Neural progenitor cell (in vitro differentiated cells): ENCODE results near the gene BCAS3. TPM values are rescaled to one million over a fixed set of nuclear protein-coding genes. Genes with fewer than 3 reads are reported as not detected.
A peak's percentile ranks its signal among the peaks of the same experiment; 100 is the strongest.
"Not testable (repeated sequence)": the region's sequence is repeated elsewhere in the genome, so short reads cannot be mapped to it uniquely, and the experiment has no call there.

ENCODE experiments used
- DNase-seq: peaks from one replicate; pipeline ENCODE4 v3.0.0-alpha.2; 2016; ENCODE audit warnings: low spot score
- H2AFZ ChIP-seq: fragments of 200-600 bp; sonication (generic); replicated peaks from 2 replicates; pipeline ENCODE4 v1.6.1; 2016; ENCODE audit warnings: antibody characterized with exemption
- H3F3A ChIP-seq: fragments of 200-600 bp; sonication (generic); 2 replicates; pipeline ENCODE4 v1.6.1; 2016; ENCODE audit warnings: antibody characterized with exemption, low read depth
- H3K27ac ChIP-seq: fragments of 200-600 bp; sonication (generic); 2 replicates; pipeline ENCODE4 v1.5.1; 2016; ENCODE audit warnings: mild to moderate bottlenecking
- H3K27me3 ChIP-seq: fragments of 200-600 bp; sonication (generic); 2 replicates; pipeline ENCODE4 v1.6.1; 2016; ENCODE audit warnings: mild to moderate bottlenecking, moderate library complexity
- H3K36me3 ChIP-seq: fragments of 200-600 bp; sonication (generic); 2 replicates; pipeline ENCODE4 v1.5.1; 2016
- H3K4me1 ChIP-seq: fragments of 200-600 bp; sonication (generic); 2 replicates; pipeline ENCODE4 v1.6.1; 2016; ENCODE audit warnings: mixed run types
- H3K4me2 ChIP-seq: fragments of 200-600 bp; sonication (generic); 2 replicates; pipeline ENCODE4 v1.6.1; 2016
- H3K4me3 ChIP-seq: fragments of 200-600 bp; sonication (generic); 2 replicates; pipeline ENCODE4 v1.5.1; 2016
- H3K79me2 ChIP-seq: fragments of 200-600 bp; sonication (generic); 2 replicates; pipeline ENCODE4 v1.6.1; 2016; ENCODE audit warnings: low read depth
- H3K9ac ChIP-seq: fragments of 200-600 bp; sonication (generic); 2 replicates; pipeline ENCODE4 v1.6.1; 2016
- H3K9me3 ChIP-seq: fragments of 200-600 bp; sonication (generic); 2 replicates; pipeline ENCODE4 v1.5.1; 2016; ENCODE audit warnings: low read depth
- H4K20me1 ChIP-seq: fragments of 200-600 bp; sonication (generic); 2 replicates; pipeline ENCODE4 v1.6.1; 2016; ENCODE audit warnings: low read depth
- H3K27ac Mint-ChIP-seq: 3 replicates; pipeline ENCODE4 v1.8.0; 2021; ENCODE audit warnings: mixed read lengths
- H3K27me3 Mint-ChIP-seq: 2 replicates; pipeline ENCODE4 v1.8.0; 2022; ENCODE audit warnings: low read depth, mild to moderate bottlenecking, inconsistent platforms, moderate library complexity, mixed read lengths; ENCODE audit not compliant: insufficient read depth
- H3K36me3 Mint-ChIP-seq: 3 replicates; pipeline ENCODE4 v1.8.0; 2021; ENCODE audit warnings: mixed read lengths
- H3K4me1 Mint-ChIP-seq: 3 replicates; pipeline ENCODE4 v1.8.0; 2021; ENCODE audit warnings: mixed read lengths
- H3K4me3 Mint-ChIP-seq: 3 replicates; pipeline ENCODE4 v1.8.0; 2021; ENCODE audit warnings: mild to moderate bottlenecking, moderate library complexity, mixed read lengths
- H3K9me3 Mint-ChIP-seq: 3 replicates; pipeline ENCODE4 v1.8.0; 2020; ENCODE audit warnings: mixed read lengths
- CTCF ChIP-seq: fragments of 200-600 bp; sonication (generic); IDR thresholded peaks from 2 replicates; pipeline ENCODE4 v1.5.1; 2017; ENCODE audit warnings: antibody characterized with exemption, mild to moderate bottlenecking
- EZH2 ChIP-seq: fragments of 200-600 bp; sonication (generic); IDR thresholded peaks from 2 replicates; pipeline ENCODE4 v1.6.1; 2017; ENCODE audit warnings: antibody characterized with exemption, mild to moderate bottlenecking, moderate library complexity
- EZH2phosphoT487 ChIP-seq: fragments of 200-600 bp; sonication (generic); IDR thresholded peaks from 2 replicates; pipeline ENCODE4 v1.6.1; 2017; ENCODE audit warnings: antibody characterized with exemption
- total RNA-seq: library from RNA; depleted of rRNA; stranded (reverse); fragments of >200 nt; gene quantifications from 2 replicates; pipeline ENCODE4 v1.2.3, GENCODE V29; 2015; ENCODE audit warnings: low replicate concordance

The BCAS3 gene
- total RNA-seq, 1 donor from 2014 or later, result 60.9 TPM

- Histone ChIP-seq H4K20me1 (no peaks in the 10 kb centered on the region), H3K27ac (no peak overlapping the region), H3K27me3 (no peaks in the 10 kb centered on the region), H2AFZ (no peak overlapping the region), H3K9me3 (no peaks in the 10 kb centered on the region), H3K9ac (no peak overlapping the region), H3K4me3 (no peak overlapping the region), H3K4me1 (no peaks in the 10 kb centered on the region), H3K79me2 (no peaks in the 10 kb centered on the region), H3K36me3 (no peaks in the 10 kb centered on the region), H3K4me2 (no peak overlapping the region), H3F3A (peaks cover 3% of the 10 kb centered on the region)
- Mint-ChIP-seq H3K27ac (no peak overlapping the region), H3K4me1 (no peaks in the 10 kb centered on the region), H3K9me3 (peaks cover 16% of the 10 kb centered on the region), H3K36me3 (no peaks in the 10 kb centered on the region), H3K27me3 (no peaks in the 10 kb centered on the region), H3K4me3 (no peak overlapping the region)
- TF ChIP-seq EZH2phosphoT487 (no peak), CTCF (no peak), EZH2 (no peak)
- DNase-seq, result no peak
These were observed 291.9 kb downstream of the BCAS3 start for GRCh38 chr17:60969500-60970037.

- Histone ChIP-seq H3K79me2 (no peaks in the 10 kb centered on the region), H3K4me1 (no peaks in the 10 kb centered on the region), H3K27me3 (no peaks in the 10 kb centered on the region), H3K9me3 (no peaks in the 10 kb centered on the region), H3F3A (peaks cover 3% of the 10 kb centered on the region), H3K9ac (no peak overlapping the region), H4K20me1 (no peaks in the 10 kb centered on the region), H3K4me2 (no peak overlapping the region), H3K27ac (no peak overlapping the region), H3K4me3 (no peak overlapping the region), H2AFZ (no peak overlapping the region), H3K36me3 (no peaks in the 10 kb centered on the region)
- H3K4me1 Mint-ChIP-seq, result no peaks in the 10 kb centered on the region
- no peaks in the 10 kb centered on the region for H3K27me3 Mint-ChIP-seq
- peaks cover 15% of the 10 kb centered on the region for H3K9me3 Mint-ChIP-seq
- no peak overlapping the region for H3K27ac Mint-ChIP-seq
- no peak for DNase-seq
- TF ChIP-seq EZH2phosphoT487, result no peak
- no peak for TF ChIP-seq CTCF
- TF ChIP-seq EZH2, result no peak
- H3K36me3 Mint-ChIP-seq, result no peaks in the 10 kb centered on the region
- no peak overlapping the region for H3K4me3 Mint-ChIP-seq
These were observed 293.1 kb downstream of the BCAS3 start for GRCh38 chr17:60970741-60971140.

GRCh38 chr17:60971515-60972369 lies 294.1 kb downstream of the BCAS3 start:
- Mint-ChIP-seq H3K4me1 (no peaks in the 10 kb centered on the region), H3K27me3 (no peaks in the 10 kb centered on the region), H3K9me3 (peaks cover 20% of the 10 kb centered on the region), H3K36me3 (no peaks in the 10 kb centered on the region), H3K27ac (no peak overlapping the region), H3K4me3 (no peak overlapping the region)
- Histone ChIP-seq H3K9ac (no peak overlapping the region), H4K20me1 (no peaks in the 10 kb centered on the region), H2AFZ (no peak overlapping the region), H3K79me2 (no peaks in the 10 kb centered on the region), H3F3A (peaks cover 3% of the 10 kb centered on the region), H3K9me3 (no peaks in the 10 kb centered on the region), H3K27ac (no peak overlapping the region), H3K4me3 (no peak overlapping the region), H3K4me2 (no peak overlapping the region), H3K36me3 (no peaks in the 10 kb centered on the region), H3K4me1 (no peaks in the 10 kb centered on the region), H3K27me3 (no peaks in the 10 kb centered on the region)
- TF ChIP-seq EZH2phosphoT487 (no peak), CTCF (peak; percentile 86), EZH2 (no peak)
- DNase-seq, result peak; percentile 71

GRCh38 chr17:60976861-60977260 lies 299.2 kb downstream of the BCAS3 start:
- not testable (repeated sequence) for H3K27me3 ChIP-seq

More at GRCh38 chr17:60976861-60977260, 299.2 kb downstream of the BCAS3 start:
- not testable (repeated sequence) for H3K9me3 ChIP-seq, H3K4me3 Mint-ChIP-seq, H3K36me3 ChIP-seq, DNase-seq, H3K4me2 ChIP-seq, H3K9ac ChIP-seq, H3K4me1 ChIP-seq, H3K4me3 ChIP-seq, H3K79me2 ChIP-seq, H3K4me1 Mint-ChIP-seq, H4K20me1 ChIP-seq, H2AFZ ChIP-seq, H3K36me3 Mint-ChIP-seq, H3F3A ChIP-seq, H3K27ac ChIP-seq, H3K27me3 Mint-ChIP-seq, H3K27ac Mint-ChIP-seq, H3K9me3 Mint-ChIP-seq
